ENCODE data around the gene VAC14.

VAC14 gene

DNA sequence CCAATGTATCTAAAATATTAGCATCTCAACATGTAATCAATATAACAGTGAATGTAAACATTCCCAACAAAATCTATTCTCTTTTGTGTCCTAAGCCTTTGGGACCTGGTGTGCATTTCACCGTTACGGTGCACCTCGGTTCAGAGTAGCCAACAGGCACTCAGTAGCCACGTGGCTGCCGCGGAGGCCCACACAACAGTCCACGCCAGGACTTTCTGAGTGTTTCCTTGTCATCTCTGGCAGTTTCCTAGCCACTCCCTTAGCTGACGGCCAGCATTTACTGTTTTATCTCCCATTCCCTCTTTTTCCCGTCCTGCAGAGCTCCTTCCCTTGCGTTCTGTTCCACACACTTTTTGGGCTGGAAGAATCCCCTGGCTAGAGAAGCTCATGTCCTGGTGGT is 36.3 kb downstream of the VAC14 start:
- Histone ChIP-seq H3K36me3 (no peaks in the 10 kb centered on the region; the same call in none of the 2 replicates), H3K4me3 (ENCODE audit: low read depth, low read length) (no peak overlapping the region), H3K27ac (no peak overlapping the region), H3K27me3 (ENCODE audit: insufficient read depth, low read depth, severe bottlenecking) (no peaks in the 10 kb centered on the region), H3K9me3 (ENCODE audit: severe bottlenecking) (no peaks in the 10 kb centered on the region)
- DNase-seq: no peak
- TF ChIP-seq, protein P1, sequence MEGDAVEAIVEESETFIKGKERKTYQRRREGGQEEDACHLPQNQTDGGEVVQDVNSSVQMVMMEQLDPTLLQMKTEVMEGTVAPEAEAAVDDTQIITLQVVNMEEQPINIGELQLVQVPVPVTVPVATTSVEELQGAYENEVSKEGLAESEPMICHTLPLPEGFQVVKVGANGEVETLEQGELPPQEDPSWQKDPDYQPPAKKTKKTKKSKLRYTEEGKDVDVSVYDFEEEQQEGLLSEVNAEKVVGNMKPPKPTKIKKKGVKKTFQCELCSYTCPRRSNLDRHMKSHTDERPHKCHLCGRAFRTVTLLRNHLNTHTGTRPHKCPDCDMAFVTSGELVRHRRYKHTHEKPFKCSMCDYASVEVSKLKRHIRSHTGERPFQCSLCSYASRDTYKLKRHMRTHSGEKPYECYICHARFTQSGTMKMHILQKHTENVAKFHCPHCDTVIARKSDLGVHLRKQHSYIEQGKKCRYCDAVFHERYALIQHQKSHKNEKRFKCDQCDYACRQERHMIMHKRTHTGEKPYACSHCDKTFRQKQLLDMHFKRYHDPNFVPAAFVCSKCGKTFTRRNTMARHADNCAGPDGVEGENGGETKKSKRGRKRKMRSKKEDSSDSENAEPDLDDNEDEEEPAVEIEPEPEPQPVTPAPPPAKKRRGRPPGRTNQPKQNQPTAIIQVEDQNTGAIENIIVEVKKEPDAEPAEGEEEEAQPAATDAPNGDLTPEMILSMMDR (IDR thresholded peaks at IDR 0.05; ENCODE audit: low read depth, low read length): no peak

DNA sequence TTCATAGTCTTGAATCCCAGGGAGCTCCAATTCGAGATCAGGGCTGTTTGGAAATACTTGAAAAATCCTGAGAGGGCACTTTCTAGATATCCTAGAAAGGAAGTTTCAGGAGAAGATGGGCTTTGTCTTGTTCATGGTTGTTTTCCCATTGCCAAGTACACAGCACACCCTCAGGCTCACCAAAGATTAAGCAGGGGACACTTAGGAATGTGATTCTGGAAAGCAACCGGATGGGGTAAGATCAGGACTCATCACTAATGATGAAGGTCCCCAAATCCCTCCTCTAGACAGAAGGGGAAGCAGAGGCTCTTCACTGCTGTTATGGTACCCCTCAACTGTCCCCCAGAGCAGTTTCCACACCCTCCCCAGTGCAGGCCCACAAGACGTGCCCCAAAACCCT is 40.7 kb downstream of the VAC14 start:
- no peak overlapping the region for H3K27ac ChIP-seq
- TF ChIP-seq, protein P1 (IDR thresholded peaks at IDR 0.05; ENCODE audit: low read depth, low read length): no peak
- H3K4me3 ChIP-seq (ENCODE audit: low read depth, low read length): no peak overlapping the region
- no peaks in the 10 kb centered on the region for H3K27me3 ChIP-seq (ENCODE audit: insufficient read depth, low read depth, severe bottlenecking)
- peaks cover 14% of the 10 kb centered on the region for H3K36me3 ChIP-seq
- no peaks in the 10 kb centered on the region for H3K9me3 ChIP-seq (ENCODE audit: severe bottlenecking)
- no peak for DNase-seq

DNA sequence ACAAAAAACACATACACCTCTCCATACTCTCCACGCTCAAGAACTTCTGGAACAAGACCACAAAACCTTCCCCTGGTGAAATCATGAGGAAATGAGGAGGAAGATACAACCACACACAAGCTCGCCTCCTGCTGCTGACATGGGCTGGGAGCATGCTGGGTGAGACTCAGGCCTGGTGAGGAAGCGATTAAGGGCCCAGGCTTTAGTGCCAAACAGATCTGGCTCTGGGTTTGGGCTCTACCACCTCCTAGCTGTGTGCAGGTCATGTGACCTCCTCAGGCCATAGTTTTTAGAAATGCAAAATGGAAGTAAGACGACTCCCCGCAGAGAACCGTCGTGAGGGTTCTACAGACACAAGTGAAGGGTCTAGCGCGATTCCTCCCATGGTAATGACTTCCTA is 41.3 kb downstream of the VAC14 start:
- TF ChIP-seq, protein P1 (IDR thresholded peaks at IDR 0.05; ENCODE audit: low read depth, low read length): peak; percentile 12; the same call in 1 of the 2 replicates
- peaks cover 14% of the 10 kb centered on the region for H3K36me3 ChIP-seq
- H3K9me3 ChIP-seq (ENCODE audit: severe bottlenecking): no peaks in the 10 kb centered on the region
- H3K27me3 ChIP-seq (ENCODE audit: insufficient read depth, low read depth, severe bottlenecking): no peaks in the 10 kb centered on the region
- H3K27ac ChIP-seq: no peak overlapping the region
- no peak overlapping the region for H3K4me3 ChIP-seq (ENCODE audit: low read depth, low read length)
- no peak for DNase-seq

DNA sequence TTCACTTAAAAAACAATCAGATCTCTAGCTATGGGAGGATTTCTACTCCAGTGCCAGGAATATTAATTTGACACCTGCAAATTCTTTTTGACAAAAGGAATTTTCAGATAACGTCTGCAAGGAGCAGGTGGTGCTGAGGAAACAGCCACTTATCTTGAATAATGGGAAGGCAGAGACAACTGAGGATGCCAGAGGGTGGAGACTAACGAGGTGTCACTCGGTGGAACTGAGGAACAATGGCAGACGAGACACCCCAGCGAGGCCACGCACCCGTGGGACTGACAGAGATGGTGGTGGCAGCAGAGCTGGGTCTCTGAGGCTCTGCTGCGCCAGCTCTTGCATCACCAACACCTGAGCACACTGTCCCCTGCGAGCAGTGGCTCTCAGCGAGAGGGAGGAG is 42.2 kb downstream of the VAC14 start:
- DNase-seq: no peak
- H3K9me3 ChIP-seq (ENCODE audit: severe bottlenecking): no peaks in the 10 kb centered on the region
- TF ChIP-seq, protein P1 (IDR thresholded peaks at IDR 0.05; ENCODE audit: low read depth, low read length): no peak
- H3K27ac ChIP-seq: no peak overlapping the region
- peaks cover 14% of the 10 kb centered on the region for H3K36me3 ChIP-seq
- no peaks in the 10 kb centered on the region for H3K27me3 ChIP-seq (ENCODE audit: insufficient read depth, low read depth, severe bottlenecking)
- no peak overlapping the region for H3K4me3 ChIP-seq (ENCODE audit: low read depth, low read length)

DNA sequence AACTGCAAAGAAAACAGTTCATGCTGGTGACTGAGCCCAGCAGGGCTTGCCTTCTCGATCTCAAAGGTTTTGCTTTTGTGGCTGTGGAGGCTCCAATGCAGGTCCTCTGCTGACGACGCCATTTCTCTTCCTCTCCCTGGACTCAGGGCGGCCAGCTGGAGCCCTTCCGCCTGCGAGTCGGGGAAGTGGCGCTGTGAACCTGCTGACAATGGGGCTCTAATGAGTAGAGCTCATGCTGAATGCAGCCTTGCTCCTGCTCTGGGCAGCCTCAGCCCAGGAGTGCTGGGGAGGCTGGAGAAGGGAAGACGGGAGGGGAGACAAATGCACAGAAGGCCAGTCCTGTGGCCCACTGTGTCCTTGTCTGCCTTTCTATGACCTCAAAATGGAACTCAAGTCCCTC is 43.8 kb downstream of the VAC14 start:
- peaks cover 14% of the 10 kb centered on the region for H3K36me3 ChIP-seq
- no peaks in the 10 kb centered on the region for H3K27me3 ChIP-seq (ENCODE audit: insufficient read depth, low read depth, severe bottlenecking)
- TF ChIP-seq, protein P1 (IDR thresholded peaks at IDR 0.05; ENCODE audit: low read depth, low read length): no peak
- H3K4me3 ChIP-seq (ENCODE audit: low read depth, low read length): no peak overlapping the region
- no peak for DNase-seq
- no peaks in the 10 kb centered on the region for H3K9me3 ChIP-seq (ENCODE audit: severe bottlenecking)
- H3K27ac ChIP-seq: no peak overlapping the region

DNA sequence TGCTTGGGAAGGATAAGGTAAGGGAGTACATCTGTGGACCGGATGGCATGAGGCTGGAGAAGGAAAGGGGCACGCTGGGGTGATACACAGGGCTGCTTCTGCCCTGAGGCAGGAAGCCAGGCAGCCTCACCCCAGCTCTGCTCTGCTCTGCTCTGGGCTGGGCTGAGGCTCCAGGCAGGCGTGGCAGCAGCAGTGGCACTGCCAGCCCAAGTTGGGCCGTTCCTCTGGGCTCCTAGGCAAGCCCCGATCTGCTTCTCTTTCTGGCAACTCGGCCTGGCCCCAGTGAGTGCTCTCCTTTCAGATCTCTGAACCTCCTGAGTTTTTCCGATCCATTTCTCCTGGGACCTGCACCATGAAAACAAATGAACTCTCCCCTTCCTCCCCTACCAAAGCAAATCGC is 44.9 kb downstream of the VAC14 start:
- TF ChIP-seq, protein P1 (IDR thresholded peaks at IDR 0.05; ENCODE audit: low read depth, low read length): no peak
- Histone ChIP-seq H3K4me3 (ENCODE audit: low read depth, low read length) (no peak overlapping the region), H3K27ac (no peak overlapping the region), H3K27me3 (ENCODE audit: insufficient read depth, low read depth, severe bottlenecking) (no peaks in the 10 kb centered on the region), H3K36me3 (peaks cover 14% of the 10 kb centered on the region), H3K9me3 (ENCODE audit: severe bottlenecking) (no peaks in the 10 kb centered on the region)
- DNase-seq: no peak
